Osteoblast (primary cell): ENCODE measurements around the gene CCN6. TPM values are rescaled to one million over a fixed set of nuclear protein-coding genes. Genes with fewer than 3 reads are reported as not detected.
A peak's percentile ranks its signal among the peaks of the same experiment; 100 is the strongest.

Experiments used
- DNase-seq: peaks from one replicate; pipeline ENCODE4 v3.0.0; 2011; ENCODE audit warnings: low spot score, mixed read lengths; ENCODE audit not compliant: insufficient read length; ENCODE audit errors: missing footprints
- H2AFZ ChIP-seq: 2 replicates; pipeline ENCODE4 v1.6.0; 2011; ENCODE audit warnings: mild to moderate bottlenecking, low read length
- H3K27ac ChIP-seq: 2 replicates; pipeline ENCODE4 v1.5.1; 2011; ENCODE audit warnings: mild to moderate bottlenecking, low read depth, low read length, moderate library complexity
- H3K27me3 ChIP-seq: 2 replicates; pipeline ENCODE4 v1.6.0; 2012; ENCODE audit warnings: mild to moderate bottlenecking, control low read depth, inconsistent platforms, low read length, moderate library complexity; ENCODE audit not compliant: insufficient read depth
- H3K36me3 ChIP-seq: 2 replicates; pipeline ENCODE4 v1.5.1; 2011; ENCODE audit warnings: mild to moderate bottlenecking, low read length, control low read depth, moderate library complexity; ENCODE audit not compliant: insufficient read depth
- H3K4me1 ChIP-seq: 2 replicates; pipeline ENCODE4 v1.5.1; 2011; ENCODE audit warnings: mild to moderate bottlenecking, low read length, control low read depth, moderate library complexity; ENCODE audit not compliant: insufficient read depth
- H3K4me2 ChIP-seq: 2 replicates; pipeline ENCODE4 v1.6.0; 2011; ENCODE audit warnings: mild to moderate bottlenecking, low read length; ENCODE audit not compliant: insufficient read depth
- H3K4me3 ChIP-seq: fragments of 200-600 bp; sonication (generic); 3 replicates; pipeline ENCODE4 v1.5.1; 2012; ENCODE audit warnings: mild to moderate bottlenecking, low read length, inconsistent platforms; ENCODE audit not compliant: insufficient read depth
- H3K79me2 ChIP-seq: 2 replicates; pipeline ENCODE4 v1.6.0; 2012; ENCODE audit warnings: mild to moderate bottlenecking, low read length, control low read depth, inconsistent platforms; ENCODE audit not compliant: insufficient read depth
- H3K9me3 ChIP-seq: 2 replicates; pipeline ENCODE4 v1.5.1; 2011; ENCODE audit warnings: low read depth, low read length, control low read depth
- H4K20me1 ChIP-seq: 2 replicates; pipeline ENCODE4 v1.6.0; 2012; ENCODE audit warnings: mild to moderate bottlenecking, low read length, control low read depth; ENCODE audit not compliant: insufficient read depth
- CTCF ChIP-seq: IDR thresholded peaks from 2 replicates; pipeline ENCODE4 v1.5.1; 2011; ENCODE audit warnings: mild to moderate bottlenecking, low read depth, low read length, moderate library complexity; ENCODE audit errors: extremely low read depth
- total RNA-seq: library from RNA; depleted of rRNA; stranded (reverse); fragments of >200 nt; gene quantifications from 2 replicates; pipeline ENCODE4 v1.2.3, GENCODE V29; 2012

CCN6 gene
- total RNA-seq, 1 donor = 6.9 TPM

DNA sequence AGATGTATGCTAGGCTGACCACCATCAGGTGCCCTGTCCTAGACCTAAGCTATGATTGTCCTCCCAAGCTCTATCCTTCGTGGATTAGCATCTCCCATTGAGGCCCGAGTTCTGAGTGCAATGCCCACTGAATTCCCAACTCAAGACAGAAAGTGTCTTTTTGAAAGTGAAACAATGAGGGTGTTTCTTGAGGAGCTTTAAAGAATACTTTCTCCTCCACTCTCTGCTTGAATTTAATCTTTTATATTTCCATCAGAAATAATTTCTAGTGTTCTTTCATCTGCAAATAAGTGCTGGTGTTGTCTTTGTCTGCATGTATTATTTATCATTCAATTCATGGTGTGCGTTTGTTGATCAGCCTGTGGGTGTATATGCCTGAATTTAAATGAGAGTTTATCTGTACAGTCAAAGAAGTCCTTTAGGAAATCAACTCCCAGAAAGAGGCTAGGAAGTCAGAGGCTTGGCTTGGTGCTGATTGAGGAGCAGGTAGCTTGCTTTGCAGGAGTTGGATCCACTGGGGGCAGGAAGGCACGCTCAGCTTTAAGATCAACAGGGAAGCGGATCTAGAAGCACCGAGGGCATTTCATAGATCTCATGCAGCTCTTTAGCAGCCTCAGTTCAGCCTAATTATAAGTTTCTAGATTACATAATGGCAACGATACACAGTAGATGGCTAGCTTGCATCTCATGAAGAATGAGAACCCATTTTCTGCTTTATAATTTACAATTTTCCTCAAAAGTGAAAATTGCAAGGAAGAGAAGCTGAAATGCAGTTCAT lies 36.0 kb upstream of the CCN6 start:
- no peak for DNase-seq
- no peak for TF ChIP-seq CTCF
- peaks cover 51% of the 10 kb centered on the region for H3K4me1 ChIP-seq
- peak overlapping the region; percentile 10 for H3K4me3 ChIP-seq
- H3K79me2 ChIP-seq = no peaks in the 10 kb centered on the region
- peak overlapping the region; percentile 49 for H3K4me2 ChIP-seq
- peak overlapping the region; percentile 41 for H2AFZ ChIP-seq
- H3K9me3 ChIP-seq = no peaks in the 10 kb centered on the region
- H3K36me3 ChIP-seq = no peaks in the 10 kb centered on the region
- peak overlapping the region; percentile 58 for H3K27ac ChIP-seq
- no peaks in the 10 kb centered on the region for H4K20me1 ChIP-seq
- no peaks in the 10 kb centered on the region for H3K27me3 ChIP-seq

DNA sequence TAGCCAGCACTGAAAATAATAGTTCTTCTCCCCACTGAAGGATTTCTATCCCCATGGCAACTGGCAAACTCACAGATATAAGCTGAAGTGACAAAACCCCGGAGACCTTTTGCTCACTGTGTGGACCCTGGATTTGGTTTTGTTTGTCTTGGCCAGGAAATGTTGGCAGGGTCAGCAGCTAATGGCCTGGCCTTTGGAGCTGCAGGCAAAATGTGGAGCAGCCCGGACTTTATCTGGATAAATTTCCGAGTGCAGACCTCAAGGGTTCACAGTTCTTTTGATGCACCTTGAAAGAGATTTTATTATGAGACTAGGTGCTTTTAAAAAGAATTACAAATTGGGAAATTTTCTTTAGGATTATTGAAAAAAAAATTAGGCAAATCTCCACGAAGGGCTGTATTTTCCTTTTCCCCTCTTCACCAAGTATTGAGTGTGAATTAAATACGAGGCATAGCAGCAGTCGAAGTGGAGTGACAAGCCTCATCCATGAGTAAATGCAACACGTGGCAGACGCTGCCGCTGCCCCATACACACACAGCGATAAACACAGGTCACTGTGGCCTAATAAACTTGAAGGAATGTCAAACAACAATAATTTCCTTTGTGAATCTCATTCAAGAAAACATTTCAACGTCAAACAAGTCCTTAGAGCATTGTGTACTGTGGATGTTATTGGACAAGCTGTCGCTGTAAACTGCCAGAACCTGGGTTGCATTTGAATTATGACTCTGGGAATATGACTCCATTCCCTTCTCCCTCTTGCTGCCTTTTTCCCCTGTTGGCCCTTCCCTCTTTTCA lies 35.1 kb upstream of the CCN6 start:
- peak overlapping the region; percentile 51 for H3K4me2 ChIP-seq
- peak overlapping the region; percentile 58 for H3K27ac ChIP-seq
- H3K27me3 ChIP-seq = no peaks in the 10 kb centered on the region
- H3K9me3 ChIP-seq = no peaks in the 10 kb centered on the region
- H4K20me1 ChIP-seq = no peaks in the 10 kb centered on the region
- peak overlapping the region; percentile 61 for H2AFZ ChIP-seq
- no peaks in the 10 kb centered on the region for H3K79me2 ChIP-seq
- peak; percentile 64 for DNase-seq
- peaks cover 51% of the 10 kb centered on the region for H3K4me1 ChIP-seq
- no peak overlapping the region for H3K4me3 ChIP-seq
- H3K36me3 ChIP-seq = no peaks in the 10 kb centered on the region
- no peak for TF ChIP-seq CTCF

DNA sequence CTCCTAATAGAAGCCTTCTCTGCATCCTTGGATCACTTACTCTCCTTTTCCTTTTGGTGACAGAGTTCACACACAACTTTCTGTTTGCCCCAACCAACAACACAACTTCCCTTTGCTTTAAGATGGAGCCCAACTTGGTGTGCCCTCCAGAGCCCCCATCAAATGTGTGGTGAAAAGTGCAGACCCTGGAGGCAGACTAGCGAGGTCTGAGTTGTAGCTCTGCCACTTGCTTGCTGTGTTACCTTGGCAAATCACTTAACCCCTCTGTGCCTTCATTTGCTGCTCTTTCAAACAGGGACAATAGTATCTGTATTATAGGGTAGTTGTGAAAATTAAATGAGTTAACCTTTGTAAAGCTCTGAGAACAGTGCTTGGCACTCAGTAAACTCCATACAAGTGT lies 34.3 kb upstream of the CCN6 start:
- no peak for DNase-seq
- Histone ChIP-seq H3K36me3 (no peaks in the 10 kb centered on the region), H4K20me1 (no peaks in the 10 kb centered on the region), H3K4me2 (peak overlapping the region; percentile 51), H2AFZ (peak overlapping the region; percentile 61), H3K4me3 (no peak overlapping the region), H3K27ac (peak overlapping the region; percentile 58), H3K4me1 (peaks cover 43% of the 10 kb centered on the region), H3K79me2 (no peaks in the 10 kb centered on the region), H3K9me3 (no peaks in the 10 kb centered on the region), H3K27me3 (no peaks in the 10 kb centered on the region)
- no peak for TF ChIP-seq CTCF
